Measurements from ENCODE around the gene RYR3.

Gene RYR3

GRCh38 chr15:33584797-33585196, 274.0 kb downstream of the RYR3 start:
- H3K36me3 ChIP-seq (replicated peaks; ENCODE audit: insufficient read depth, low read length): no peaks in the 10 kb centered on the region

GRCh38 chr15:33586786-33587697, 276.3 kb downstream of the RYR3 start:
- H3K4me1 ChIP-seq (ENCODE audit: low read length): no peaks in the 10 kb centered on the region
- no peak overlapping the region for H3K4me2 ChIP-seq (ENCODE audit: low read depth, low read length)
- no peaks in the 10 kb centered on the region for H3K9me2 ChIP-seq (replicated peaks; ENCODE audit: insufficient read depth, low read length)
- H2AFZ ChIP-seq (ENCODE audit: low read length): no peak overlapping the region
- no peak for DNase-seq
- H3K27me3 ChIP-seq (replicated peaks; ENCODE audit: insufficient read depth, low read length): no peaks in the 10 kb centered on the region
- H3K27ac ChIP-seq (ENCODE audit: low read length): no peak overlapping the region
- H3K36me3 ChIP-seq (replicated peaks; ENCODE audit: insufficient read depth, low read length): no peaks in the 10 kb centered on the region
- no peak overlapping the region for H3K9ac ChIP-seq (ENCODE audit: low read length)
- no peaks in the 10 kb centered on the region for H3K79me2 ChIP-seq (ENCODE audit: low read length)
- no peaks in the 10 kb centered on the region for H3K9me3 ChIP-seq (replicated peaks; ENCODE audit: insufficient read depth, low read length)
- TF ChIP-seq EZH2 (optimal IDR thresholded peaks at IDR 0.05; ENCODE audit: low read depth, low read length) (no peak), CTCF (IDR thresholded peaks at IDR 0.05; ENCODE audit: low read length) (no peak), EZH2phosphoT487 (IDR thresholded peaks at IDR 0.05; ENCODE audit: low read length) (no peak)
- H3K4me3 ChIP-seq (ENCODE audit: low read length): no peak overlapping the region
- no peaks in the 10 kb centered on the region for H3F3A ChIP-seq (ENCODE audit: insufficient read depth, low read length)
- no peaks in the 10 kb centered on the region for H4K20me1 ChIP-seq (ENCODE audit: insufficient read depth, low read length)

More at GRCh38 chr15:33584797-33585196, 274.0 kb downstream of the RYR3 start:
- no peaks in the 10 kb centered on the region for H4K20me1 ChIP-seq (ENCODE audit: insufficient read depth, low read length)
- no peak for TF ChIP-seq CTCF (IDR thresholded peaks at IDR 0.05; ENCODE audit: low read length)
- no peaks in the 10 kb centered on the region for H3K4me1 ChIP-seq (ENCODE audit: low read length)
- no peak for DNase-seq
- H3F3A ChIP-seq (ENCODE audit: insufficient read depth, low read length): no peaks in the 10 kb centered on the region
- H3K9me2 ChIP-seq (replicated peaks; ENCODE audit: insufficient read depth, low read length): no peaks in the 10 kb centered on the region
- no peak overlapping the region for H2AFZ ChIP-seq (ENCODE audit: low read length)
- H3K27ac ChIP-seq (ENCODE audit: low read length): no peak overlapping the region
- H3K79me2 ChIP-seq (ENCODE audit: low read length): no peaks in the 10 kb centered on the region
- H3K9me3 ChIP-seq (replicated peaks; ENCODE audit: insufficient read depth, low read length): no peaks in the 10 kb centered on the region
- H3K27me3 ChIP-seq (replicated peaks; ENCODE audit: insufficient read depth, low read length): no peaks in the 10 kb centered on the region
- H3K4me3 ChIP-seq (ENCODE audit: low read length): no peak overlapping the region
- H3K9ac ChIP-seq (ENCODE audit: low read length): no peak overlapping the region
- no peak overlapping the region for H3K4me2 ChIP-seq (ENCODE audit: low read depth, low read length)

- no peak for DNase-seq
- no peak overlapping the region for H3K4me2 ChIP-seq (ENCODE audit: low read depth, low read length)
- H3K27me3 ChIP-seq (replicated peaks; ENCODE audit: insufficient read depth, low read length): no peaks in the 10 kb centered on the region
- H3K9me3 ChIP-seq (replicated peaks; ENCODE audit: insufficient read depth, low read length): no peaks in the 10 kb centered on the region
- TF ChIP-seq CTCF (IDR thresholded peaks at IDR 0.05; ENCODE audit: low read length) (no peak), EZH2 (optimal IDR thresholded peaks at IDR 0.05; ENCODE audit: low read depth, low read length) (no peak), EZH2phosphoT487 (IDR thresholded peaks at IDR 0.05; ENCODE audit: low read length) (no peak)
- H3K36me3 ChIP-seq (replicated peaks; ENCODE audit: insufficient read depth, low read length): no peaks in the 10 kb centered on the region
- H3F3A ChIP-seq (ENCODE audit: insufficient read depth, low read length): no peaks in the 10 kb centered on the region
- H3K9ac ChIP-seq (ENCODE audit: low read length): no peak overlapping the region
- H3K4me1 ChIP-seq (ENCODE audit: low read length): no peaks in the 10 kb centered on the region
- no peaks in the 10 kb centered on the region for H4K20me1 ChIP-seq (ENCODE audit: insufficient read depth, low read length)
- H3K4me3 ChIP-seq (ENCODE audit: low read length): no peak overlapping the region
- no peaks in the 10 kb centered on the region for H3K79me2 ChIP-seq (ENCODE audit: low read length)
- H3K27ac ChIP-seq (ENCODE audit: low read length): no peak overlapping the region
- no peak overlapping the region for H2AFZ ChIP-seq (ENCODE audit: low read length)
- no peaks in the 10 kb centered on the region for H3K9me2 ChIP-seq (replicated peaks; ENCODE audit: insufficient read depth, low read length)
These were observed 277.0 kb downstream of the RYR3 start for GRCh38 chr15:33587773-33588172.
